ENCODE results near the gene KIF11.

DNA sequence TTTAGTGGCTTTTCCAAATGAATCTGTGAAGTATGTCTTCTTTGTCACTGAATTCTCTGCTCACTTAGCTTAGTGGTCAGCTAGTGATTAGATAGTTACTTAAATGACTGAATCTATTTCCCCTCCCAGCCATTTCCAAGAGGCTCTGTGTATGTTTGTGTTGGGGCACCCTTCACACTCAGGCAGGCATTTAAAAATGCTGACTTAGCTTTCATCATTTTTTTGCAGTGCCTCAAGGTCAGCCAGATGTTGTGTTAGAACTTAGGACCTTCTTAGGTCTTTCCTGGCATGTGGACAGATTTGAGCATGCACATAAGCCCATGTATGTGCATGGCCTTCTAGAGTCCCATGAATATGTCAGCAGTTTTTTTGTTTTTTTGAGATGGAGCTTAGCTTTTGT is 71.4 kb downstream of the KIF11 start:
- TF ChIP-seq, protein P1, sequence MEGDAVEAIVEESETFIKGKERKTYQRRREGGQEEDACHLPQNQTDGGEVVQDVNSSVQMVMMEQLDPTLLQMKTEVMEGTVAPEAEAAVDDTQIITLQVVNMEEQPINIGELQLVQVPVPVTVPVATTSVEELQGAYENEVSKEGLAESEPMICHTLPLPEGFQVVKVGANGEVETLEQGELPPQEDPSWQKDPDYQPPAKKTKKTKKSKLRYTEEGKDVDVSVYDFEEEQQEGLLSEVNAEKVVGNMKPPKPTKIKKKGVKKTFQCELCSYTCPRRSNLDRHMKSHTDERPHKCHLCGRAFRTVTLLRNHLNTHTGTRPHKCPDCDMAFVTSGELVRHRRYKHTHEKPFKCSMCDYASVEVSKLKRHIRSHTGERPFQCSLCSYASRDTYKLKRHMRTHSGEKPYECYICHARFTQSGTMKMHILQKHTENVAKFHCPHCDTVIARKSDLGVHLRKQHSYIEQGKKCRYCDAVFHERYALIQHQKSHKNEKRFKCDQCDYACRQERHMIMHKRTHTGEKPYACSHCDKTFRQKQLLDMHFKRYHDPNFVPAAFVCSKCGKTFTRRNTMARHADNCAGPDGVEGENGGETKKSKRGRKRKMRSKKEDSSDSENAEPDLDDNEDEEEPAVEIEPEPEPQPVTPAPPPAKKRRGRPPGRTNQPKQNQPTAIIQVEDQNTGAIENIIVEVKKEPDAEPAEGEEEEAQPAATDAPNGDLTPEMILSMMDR (IDR thresholded peaks at IDR 0.05 in 8 of 11, conservative IDR thresholded peaks at IDR 0.05 in 3 of 11) = no peak
- TF ChIP-seq POLR2A (IDR thresholded peaks at IDR 0.05) = no peak
